CD14-positive monocyte (primary cell): ENCODE data around the gene SPG7. TPM values are rescaled to one million over a fixed set of nuclear protein-coding genes. Genes with fewer than 3 reads are reported as not detected.

Experiments used
- DNase-seq, 3 donors: peaks; one replicate each; pipeline ENCODE4 v3.0.0-alpha.2; 2011 to 2022
- H2AFZ ChIP-seq: 2 replicates; pipeline ENCODE4 v1.6.0; 2012; ENCODE audit warnings: mild to moderate bottlenecking, low read depth, low read length, inconsistent platforms; ENCODE audit not compliant: insufficient read depth, poor library complexity, severe bottlenecking
- H3K27ac ChIP-seq, 2 donors: 1 replicate in 1 of 2; 2 replicates in 1 of 2; pipeline ENCODE4 v1.5.1; 2012 to 2013; ENCODE audit warnings: low read length in 2 of 2, control low read depth in 1 of 2, inconsistent platforms in 1 of 2, low read depth in 1 of 2, mild to moderate bottlenecking in 1 of 2
- H3K27me3 ChIP-seq, 2 donors: one replicate each; pipeline versions ENCODE4 v1.6.0 to v1.6.1; 2011 to 2013; ENCODE audit warnings: low read length in 2 of 2; ENCODE audit not compliant: control insufficient read depth in 2 of 2, insufficient read depth in 2 of 2
- H3K36me3 ChIP-seq, 2 donors: replicated peaks in 1 of 2; 1 replicate in 1 of 2; 2 replicates in 1 of 2; pipeline versions ENCODE4 v1.5.1 to v1.6.1; 2012 to 2013; ENCODE audit warnings: low read length in 2 of 2, control low read depth in 1 of 2, inconsistent platforms in 1 of 2, mild to moderate bottlenecking in 1 of 2; ENCODE audit not compliant: insufficient read depth in 2 of 2, control insufficient read depth in 1 of 2
- H3K4me1 ChIP-seq, 2 donors: 1 replicate in 1 of 2; 2 replicates in 1 of 2; pipeline versions ENCODE4 v1.5.1 to v1.6.1; 2012 to 2013; ENCODE audit warnings: low read length in 2 of 2, control low read depth in 1 of 2, inconsistent platforms in 1 of 2, mild to moderate bottlenecking in 1 of 2, moderate library complexity in 1 of 2; ENCODE audit not compliant: insufficient read depth in 2 of 2, control insufficient read depth in 1 of 2
- H3K4me2 ChIP-seq: replicated peaks from 2 replicates; pipeline ENCODE3; 2012; ENCODE audit warnings: low read length, moderate library complexity, mild to moderate bottlenecking; ENCODE audit not compliant: poor library complexity, severe bottlenecking; ENCODE audit errors: extremely low read depth
- H3K4me3 ChIP-seq, 3 experiments: fragments of 200-600 bp in 1 of 3; sonication (generic) in 1 of 3; replicated peaks in 1 of 3; 1 replicate in 2 of 3; 2 replicates in 1 of 3; pipeline ENCODE4 v1.5.1; 2011 to 2013; ENCODE audit warnings: low read length in 3 of 3, mild to moderate bottlenecking in 3 of 3, control low read depth in 2 of 3, low read depth in 2 of 3, inconsistent platforms in 1 of 3, moderate library complexity in 1 of 3
- H3K79me2 ChIP-seq: 2 replicates; pipeline ENCODE4 v1.6.0; 2012; ENCODE audit warnings: mild to moderate bottlenecking, control low read depth, inconsistent platforms, low read length, moderate library complexity; ENCODE audit not compliant: insufficient read depth
- H3K9ac ChIP-seq: 2 replicates; pipeline ENCODE4 v1.6.0; 2017; ENCODE audit warnings: low read length, mild to moderate bottlenecking; ENCODE audit not compliant: insufficient read depth, poor library complexity, severe bottlenecking
- H3K9me3 ChIP-seq, 2 donors: replicated peaks in 1 of 2; 1 replicate in 1 of 2; 2 replicates in 1 of 2; pipeline versions ENCODE4 v1.5.1 to v1.6.1; 2012 to 2013; ENCODE audit warnings: low read length in 2 of 2, control low read depth in 1 of 2; ENCODE audit not compliant: control insufficient read depth in 1 of 2, insufficient read depth in 1 of 2
- H4K20me1 ChIP-seq: 2 replicates; pipeline ENCODE4 v1.6.0; 2012; ENCODE audit warnings: mild to moderate bottlenecking, low read length, control low read depth, moderate library complexity; ENCODE audit not compliant: insufficient read depth
- H3K27ac Mint-ChIP-seq, 7 donors: one replicate each; pipeline ENCODE4 v1.8.0; 2020; ENCODE audit warnings: mild to moderate bottlenecking in 7 of 7, mixed read lengths in 7 of 7, moderate library complexity in 6 of 7, inconsistent platforms in 2 of 7
- H3K27me3 Mint-ChIP-seq, 3 donors: one replicate each; pipeline ENCODE4 v1.8.0; 2021 to 2022; ENCODE audit warnings: low read depth in 3 of 3, mild to moderate bottlenecking in 3 of 3, mixed read lengths in 3 of 3, moderate library complexity in 3 of 3, inconsistent platforms in 1 of 3
- H3K36me3 Mint-ChIP-seq, 2 donors: one replicate each; pipeline ENCODE4 v1.8.0; 2020; ENCODE audit warnings: mixed read lengths in 2 of 2, inconsistent platforms in 1 of 2, mild to moderate bottlenecking in 1 of 2
- H3K4me1 Mint-ChIP-seq: one replicate; pipeline ENCODE4 v1.8.0; 2020; ENCODE audit warnings: mild to moderate bottlenecking, mixed read lengths
- H3K4me3 Mint-ChIP-seq, 2 donors: one replicate each; pipeline ENCODE4 v1.8.0; 2020; ENCODE audit warnings: mild to moderate bottlenecking in 2 of 2, mixed read lengths in 2 of 2, moderate library complexity in 1 of 2
- H3K9me3 Mint-ChIP-seq, 7 donors: one replicate each; pipeline ENCODE4 v1.8.0; 2020 to 2022; ENCODE audit warnings: mixed read lengths in 7 of 7, mild to moderate bottlenecking in 6 of 7, moderate library complexity in 6 of 7, inconsistent platforms in 2 of 7
- WGBS: methylation state at CpG from one replicate; pipeline ENCODE4 v1.1.5; 2013; ENCODE audit warnings: missing lambda C conversion rate; ENCODE audit not compliant: insufficient coverage; 5-methylcytosine and 5-hydroxymethylcytosine counted together
- intact Hi-C, 2 donors: fragments of 100-400 bp; cut with micrococcal nuclease; formaldehyde crosslinking; loops; one replicate each; pipeline versions ENCODE4 v1.15.0 to v1.15.1; 2023
- polyA plus RNA-seq, 3 donors: library from polyadenylated mRNA; depleted of rRNA in 1 of 3; unstranded in 2 of 3; stranded (reverse) in 1 of 3; fragments of 300-500 nt in 2 of 3; fragments of >200 nt in 1 of 3; fragmentation: Illumina TruSeq in 2 of 3; gene quantifications; 1 replicate in 2 of 3; 2 replicates in 1 of 3; pipeline ENCODE4 v1.2.3, GENCODE V29; 2012 to 2021
- TF ChIP-seq, protein P1 (sequence below): fragments of 200-600 bp; IDR thresholded peaks from one replicate; pipeline ENCODE4 v1.8.0; 2022; ENCODE audit warnings: antibody characterized with exemption, mild to moderate bottlenecking

The SPG7 gene
- polyA plus RNA-seq, 3 donors = 30.3 to 120 (median 34.4) TPM

DNA sequence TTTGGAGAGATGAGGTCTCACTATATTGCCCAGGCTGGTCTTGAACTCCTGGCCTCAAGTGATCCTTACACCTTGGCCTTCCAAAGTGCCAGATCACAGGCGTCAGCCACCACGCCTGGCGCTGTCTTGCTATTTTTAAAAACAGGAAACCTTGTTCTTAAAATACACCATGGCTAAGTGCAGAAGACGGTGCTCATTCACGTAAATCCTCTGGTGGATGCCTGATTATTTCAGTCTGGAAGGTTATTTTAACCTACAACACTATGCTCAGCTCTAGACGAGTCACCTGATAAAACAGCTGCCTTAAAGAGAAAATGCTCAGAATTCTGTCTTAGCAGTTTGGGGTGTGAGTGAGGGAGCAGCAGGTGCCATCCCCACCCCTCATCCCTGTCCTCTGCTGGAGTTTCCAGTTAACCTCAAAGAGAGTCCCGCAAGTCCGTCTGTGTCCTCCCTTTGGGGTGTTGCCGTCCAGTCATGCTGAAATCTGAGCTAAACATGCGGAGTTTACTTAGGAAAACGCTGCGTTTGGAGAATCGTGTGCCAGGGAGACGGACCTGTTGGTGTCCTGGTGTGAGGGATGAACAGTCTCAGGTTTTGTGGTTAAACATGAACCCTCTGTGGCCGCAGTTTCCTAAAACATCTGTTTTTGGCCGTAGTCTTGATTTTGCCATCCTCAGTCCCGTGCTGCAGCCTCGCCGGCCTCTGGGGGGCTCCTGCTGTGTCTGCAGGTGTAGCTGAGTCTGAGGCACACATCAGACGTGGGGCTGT lies 17.1 kb downstream of the SPG7 start:
- intact Hi-C loops = no loop called here
- H3K4me1 ChIP-seq = no peaks in the 10 kb centered on the region
- H3K9ac ChIP-seq = no peak overlapping the region
- no peak overlapping the region for H2AFZ ChIP-seq
- Mint-ChIP-seq H3K27me3 (no peaks in the 10 kb centered on the region), H3K27ac (peak overlapping the region in 2 of 7 donors; percentile 61 to 73), H3K9me3 (no peaks in the 10 kb centered on the region), H3K4me1 (no peaks in the 10 kb centered on the region), H3K36me3 (peaks cover 83 to 98% of the 10 kb centered on the region in 2 donors), H3K4me3 (no peak overlapping the region)
- no peak overlapping the region for H3K4me3 ChIP-seq
- H3K9me3 ChIP-seq = no peaks in the 10 kb centered on the region
- no peaks in the 10 kb centered on the region for H3K27me3 ChIP-seq
- 53% methylated on average over 14 of the region's 20 CpGs for WGBS
- DNase-seq = no peak
- peaks cover 7% of the 10 kb centered on the region for H3K79me2 ChIP-seq
- peaks cover 83 to 99% of the 10 kb centered on the region in 2 donors for H3K36me3 ChIP-seq
- TF ChIP-seq, protein P1, sequence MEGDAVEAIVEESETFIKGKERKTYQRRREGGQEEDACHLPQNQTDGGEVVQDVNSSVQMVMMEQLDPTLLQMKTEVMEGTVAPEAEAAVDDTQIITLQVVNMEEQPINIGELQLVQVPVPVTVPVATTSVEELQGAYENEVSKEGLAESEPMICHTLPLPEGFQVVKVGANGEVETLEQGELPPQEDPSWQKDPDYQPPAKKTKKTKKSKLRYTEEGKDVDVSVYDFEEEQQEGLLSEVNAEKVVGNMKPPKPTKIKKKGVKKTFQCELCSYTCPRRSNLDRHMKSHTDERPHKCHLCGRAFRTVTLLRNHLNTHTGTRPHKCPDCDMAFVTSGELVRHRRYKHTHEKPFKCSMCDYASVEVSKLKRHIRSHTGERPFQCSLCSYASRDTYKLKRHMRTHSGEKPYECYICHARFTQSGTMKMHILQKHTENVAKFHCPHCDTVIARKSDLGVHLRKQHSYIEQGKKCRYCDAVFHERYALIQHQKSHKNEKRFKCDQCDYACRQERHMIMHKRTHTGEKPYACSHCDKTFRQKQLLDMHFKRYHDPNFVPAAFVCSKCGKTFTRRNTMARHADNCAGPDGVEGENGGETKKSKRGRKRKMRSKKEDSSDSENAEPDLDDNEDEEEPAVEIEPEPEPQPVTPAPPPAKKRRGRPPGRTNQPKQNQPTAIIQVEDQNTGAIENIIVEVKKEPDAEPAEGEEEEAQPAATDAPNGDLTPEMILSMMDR = no peak
- no peak overlapping the region for H3K4me2 ChIP-seq
- H3K27ac ChIP-seq = no peak overlapping the region
- H4K20me1 ChIP-seq = peaks cover 33% of the 10 kb centered on the region

- H3K36me3 ChIP-seq = peaks cover 69 to 93% of the 10 kb centered on the region in 2 donors
- H3K27me3 Mint-ChIP-seq = peaks cover 0 to under 1% (median 0%) of the 10 kb centered on the region in 3 donors
Measured at GRCh38 chr16:89529097-89529496, 20.9 kb downstream of the SPG7 start.

More at GRCh38 chr16:89529097-89529496, 20.9 kb downstream of the SPG7 start:
- Histone ChIP-seq H3K27ac (no peak overlapping the region), H3K79me2 (no peaks in the 10 kb centered on the region), H3K4me3 (no peak overlapping the region), H3K9me3 (no peaks in the 10 kb centered on the region), H3K9ac (no peak overlapping the region), H4K20me1 (peaks cover 7% of the 10 kb centered on the region), H3K4me2 (no peak overlapping the region), H3K4me1 (peaks cover 10 to 12% of the 10 kb centered on the region in 2 donors), H2AFZ (no peak overlapping the region), H3K27me3 (no peaks in the 10 kb centered on the region)
- Mint-ChIP-seq H3K36me3 (peaks cover 72 to 95% of the 10 kb centered on the region in 2 donors), H3K4me1 (peaks cover 9% of the 10 kb centered on the region), H3K4me3 (no peak overlapping the region), H3K27ac (peak overlapping the region in 1 of 7 donors; percentile 35), H3K9me3 (no peaks in the 10 kb centered on the region)
- DNase-seq = no peak
- TF ChIP-seq, protein P1 = no peak
- 86% methylated on average over 14 of the region's 16 CpGs for whole genome bisulfite sequencing
- intact Hi-C loops = no loop called here
